Body of pancreas (tissue), 4 donors: Measurements from ENCODE around the gene KIRREL3.

Experiments used
- POLR2A ChIP-seq, 3 donors: fragments of 450-650 bp; IDR thresholded peaks; one replicate each; pipeline ENCODE4 v1.6.1; 2016; ENCODE audit warnings: antibody characterized with exemption in 3 of 3, mild to moderate bottlenecking in 2 of 3
- TF ChIP-seq, protein P1 (sequence below), 7 experiments: fragments of 450-650 bp in 4 of 7; fragments of 200-600 bp in 3 of 7; sonication (generic) in 3 of 7; IDR thresholded peaks; one replicate each; pipeline ENCODE4 v1.5.1; 2016 to 2019; ENCODE audit warnings: antibody characterized with exemption in 7 of 7

GRCh38 chr11:126387857-126388256 lies 612.7 kb downstream of the KIRREL3 start:
- TF ChIP-seq, protein P1, sequence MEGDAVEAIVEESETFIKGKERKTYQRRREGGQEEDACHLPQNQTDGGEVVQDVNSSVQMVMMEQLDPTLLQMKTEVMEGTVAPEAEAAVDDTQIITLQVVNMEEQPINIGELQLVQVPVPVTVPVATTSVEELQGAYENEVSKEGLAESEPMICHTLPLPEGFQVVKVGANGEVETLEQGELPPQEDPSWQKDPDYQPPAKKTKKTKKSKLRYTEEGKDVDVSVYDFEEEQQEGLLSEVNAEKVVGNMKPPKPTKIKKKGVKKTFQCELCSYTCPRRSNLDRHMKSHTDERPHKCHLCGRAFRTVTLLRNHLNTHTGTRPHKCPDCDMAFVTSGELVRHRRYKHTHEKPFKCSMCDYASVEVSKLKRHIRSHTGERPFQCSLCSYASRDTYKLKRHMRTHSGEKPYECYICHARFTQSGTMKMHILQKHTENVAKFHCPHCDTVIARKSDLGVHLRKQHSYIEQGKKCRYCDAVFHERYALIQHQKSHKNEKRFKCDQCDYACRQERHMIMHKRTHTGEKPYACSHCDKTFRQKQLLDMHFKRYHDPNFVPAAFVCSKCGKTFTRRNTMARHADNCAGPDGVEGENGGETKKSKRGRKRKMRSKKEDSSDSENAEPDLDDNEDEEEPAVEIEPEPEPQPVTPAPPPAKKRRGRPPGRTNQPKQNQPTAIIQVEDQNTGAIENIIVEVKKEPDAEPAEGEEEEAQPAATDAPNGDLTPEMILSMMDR (IDR thresholded peaks at IDR 0.05), result no peak
- no peak for TF ChIP-seq POLR2A (IDR thresholded peaks at IDR 0.05)
